Renal pelvis (tissue), 4 donors: ENCODE results near the gene MYO16. TPM values are rescaled to one million over a fixed set of nuclear protein-coding genes. Genes with fewer than 3 reads are reported as not detected.
A peak's percentile ranks its signal among the peaks of the same experiment; 100 is the strongest.
"Not testable (repeated sequence)": the region's sequence is repeated elsewhere in the genome, so short reads cannot be mapped to it uniquely, and the experiment has no call there.

ENCODE experiments used
- DNase-seq: peaks from one replicate; pipeline ENCODE4 v3.0.0-alpha.2; 2013
- polyA plus RNA-seq, 3 donors: library from polyadenylated mRNA; unstranded; fragments of 120-200 nt; gene quantifications; one replicate each; pipeline ENCODE4 v1.2.1, GENCODE V29; 2013; ENCODE audit not compliant: insufficient read length in 3 of 3

MYO16 gene
- polyA plus RNA-seq, 3 donors: 0.26 to 0.54 (median 0.52) TPM

- no peak for DNase-seq
These were observed 562.9 kb downstream of the MYO16 start for GRCh38 chr13:109192306-109192705.

- DNase-seq: no peak
These were observed 567.5 kb downstream of the MYO16 start for GRCh38 chr13:109196948-109197347.

- no peak for DNase-seq
These were observed 569.2 kb downstream of the MYO16 start for GRCh38 chr13:109198585-109198984.

- no peak for DNase-seq
These were observed 569.9 kb downstream of the MYO16 start for GRCh38 chr13:109199280-109199679.

GRCh38 chr13:109200556-109200955 lies 571.1 kb downstream of the MYO16 start:
- no peak for DNase-seq

GRCh38 chr13:109203587-109203986 lies 574.2 kb downstream of the MYO16 start:
- no peak for DNase-seq

- DNase-seq: no peak
These were observed 574.8 kb downstream of the MYO16 start for GRCh38 chr13:109204252-109204651.

GRCh38 chr13:109204657-109205056 lies 575.2 kb downstream of the MYO16 start:
- no peak for DNase-seq

GRCh38 chr13:109205315-109205714 lies 575.9 kb downstream of the MYO16 start:
- DNase-seq: no peak

GRCh38 chr13:109206616-109207015 lies 577.2 kb downstream of the MYO16 start:
- no peak for DNase-seq

GRCh38 chr13:109207622-109208021 lies 578.2 kb downstream of the MYO16 start:
- DNase-seq: no peak

GRCh38 chr13:109208522-109208921 lies 579.1 kb downstream of the MYO16 start:
- DNase-seq: no peak

GRCh38 chr13:109209526-109209925 lies 580.1 kb downstream of the MYO16 start:
- no peak for DNase-seq

GRCh38 chr13:109211616-109212015 lies 582.2 kb downstream of the MYO16 start:
- no peak for DNase-seq

GRCh38 chr13:109212650-109213049 lies 583.2 kb downstream of the MYO16 start:
- peak; percentile 55 for DNase-seq

- DNase-seq: no peak
These were observed 584.3 kb downstream of the MYO16 start for GRCh38 chr13:109213714-109214113.

GRCh38 chr13:109214393-109214792 lies 585.0 kb downstream of the MYO16 start:
- no peak for DNase-seq

- DNase-seq: no peak
These were observed 586.0 kb downstream of the MYO16 start for GRCh38 chr13:109215377-109215776.

GRCh38 chr13:109217510-109217909 lies 588.1 kb downstream of the MYO16 start:
- DNase-seq: not testable (repeated sequence)

- no peak for DNase-seq
These were observed 591.2 kb downstream of the MYO16 start for GRCh38 chr13:109220631-109221030.

GRCh38 chr13:109224033-109224432 lies 594.6 kb downstream of the MYO16 start:
- no peak for DNase-seq

- DNase-seq: no peak
These were observed 597.2 kb downstream of the MYO16 start for GRCh38 chr13:109226631-109227030.

- DNase-seq: no peak
These were observed 598.0 kb downstream of the MYO16 start for GRCh38 chr13:109227344-109227940.

GRCh38 chr13:109228211-109228610 lies 598.8 kb downstream of the MYO16 start:
- no peak for DNase-seq

GRCh38 chr13:109231888-109232287 lies 602.5 kb downstream of the MYO16 start:
- DNase-seq: no peak
